GM12872 (cell line): ENCODE results near the gene TGM3.

Source experiments
- CTCF ChIP-seq: IDR thresholded peaks from 3 replicates; pipeline ENCODE4 v1.5.1; 2011; ENCODE audit warnings: low read depth, mild to moderate bottlenecking, low read length, moderate library complexity; ENCODE audit not compliant: insufficient read depth

The TGM3 gene

GRCh38 chr20:2363587-2363986 is 67.8 kb downstream of the TGM3 start:
- no peak for TF ChIP-seq CTCF

- TF ChIP-seq CTCF, result no peak
Measured at GRCh38 chr20:2364044-2364443, 68.2 kb downstream of the TGM3 start.

- TF ChIP-seq CTCF, result no peak
Measured at GRCh38 chr20:2365091-2365490, 69.3 kb downstream of the TGM3 start.

GRCh38 chr20:2365666-2366065 is 69.9 kb downstream of the TGM3 start:
- TF ChIP-seq CTCF, result no peak

GRCh38 chr20:2368621-2369020 is 72.8 kb downstream of the TGM3 start:
- no peak for TF ChIP-seq CTCF

- TF ChIP-seq CTCF, result no peak
Measured at GRCh38 chr20:2373098-2373497, 77.3 kb downstream of the TGM3 start.

GRCh38 chr20:2374346-2375125 is 78.7 kb downstream of the TGM3 start:
- no peak for TF ChIP-seq CTCF
